Hepatocyte (in vitro differentiated cells): ENCODE results near the gene TREM1. TPM values are rescaled to one million over a fixed set of nuclear protein-coding genes. Genes with fewer than 3 reads are reported as not detected.

Experiments
- DNase-seq: peaks from one replicate; pipeline ENCODE4 v3.0.0-alpha.2; 2016; ENCODE audit warnings: low spot score
- H2AFZ ChIP-seq: fragments of 200-600 bp; sonication (generic); 2 replicates; pipeline ENCODE4 v1.6.0; 2016; ENCODE audit warnings: antibody characterized with exemption, mild to moderate bottlenecking
- H3K27ac ChIP-seq: fragments of 200-600 bp; sonication (generic); 2 replicates; pipeline ENCODE4 v1.5.1; 2016; ENCODE audit warnings: mild to moderate bottlenecking
- H3K27me3 ChIP-seq: fragments of 200-600 bp; sonication (generic); 2 replicates; pipeline ENCODE4 v1.6.1; 2016
- H3K36me3 ChIP-seq: fragments of 200-600 bp; sonication (generic); replicated peaks from 2 replicates; pipeline ENCODE4 v1.5.1; 2016; ENCODE audit warnings: low read depth; ENCODE audit not compliant: insufficient read depth
- H3K4me1 ChIP-seq: fragments of 200-600 bp; sonication (generic); 2 replicates; pipeline ENCODE4 v1.5.1; 2016; ENCODE audit warnings: mild to moderate bottlenecking, moderate library complexity; ENCODE audit not compliant: insufficient read depth
- H3K4me2 ChIP-seq: fragments of 200-600 bp; sonication (generic); 2 replicates; pipeline ENCODE4 v1.6.0; 2016
- H3K4me3 ChIP-seq: fragments of 200-600 bp; sonication (generic); 2 replicates; pipeline ENCODE4 v1.5.1; 2016; ENCODE audit warnings: mild to moderate bottlenecking
- H3K79me2 ChIP-seq: fragments of 200-600 bp; sonication (generic); 2 replicates; pipeline ENCODE4 v1.6.0; 2017; ENCODE audit warnings: mild to moderate bottlenecking
- H3K9me2 ChIP-seq: fragments of 200-600 bp; sonication (generic); replicated peaks from 2 replicates; pipeline ENCODE4 v1.6.0; 2017; ENCODE audit warnings: mild to moderate bottlenecking; ENCODE audit not compliant: insufficient read depth
- H3K9me3 ChIP-seq: fragments of 200-600 bp; sonication (generic); 2 replicates; pipeline ENCODE4 v1.5.1; 2016; ENCODE audit warnings: low read depth, mild to moderate bottlenecking
- H4K20me1 ChIP-seq: fragments of 200-600 bp; sonication (generic); 2 replicates; pipeline ENCODE4 v1.6.0; 2016; ENCODE audit warnings: mild to moderate bottlenecking; ENCODE audit not compliant: insufficient read depth, poor library complexity, severe bottlenecking
- EZH2 ChIP-seq: fragments of 200-600 bp; sonication (generic); IDR thresholded peaks from 2 replicates; pipeline ENCODE4 v1.6.1; 2016; ENCODE audit warnings: antibody characterized with exemption, mild to moderate bottlenecking, borderline replicate concordance
- EZH2phosphoT487 ChIP-seq: fragments of 200-600 bp; sonication (generic); IDR thresholded peaks from one replicate; pipeline ENCODE4 v1.6.1; 2018; ENCODE audit warnings: antibody characterized with exemption, mild to moderate bottlenecking, low read depth, moderate library complexity; ENCODE audit not compliant: unreplicated experiment, severe bottlenecking
- WGBS: methylation state at CpG from one replicate; pipeline ENCODE4 v1.1.6; 2016; ENCODE audit warnings: low lambda C conversion rate; ENCODE audit errors: missing lambda C conversion rate; 5-methylcytosine and 5-hydroxymethylcytosine counted together
- polyA plus RNA-seq: library from polyadenylated mRNA; unstranded; fragments of >200 nt; fragmentation: Nextera tagmentation; extraction: Ambion mirVana; gene quantifications from 2 replicates; pipeline ENCODE4 v1.2.1, GENCODE V29; 2016
- total RNA-seq: library from RNA; depleted of rRNA; stranded (reverse); fragments of >200 nt; gene quantifications from 2 replicates; pipeline ENCODE4 v1.2.3, GENCODE V29; 2014
- TF ChIP-seq, protein P1 (sequence below): fragments of 200-600 bp; sonication (generic); IDR thresholded peaks from 2 replicates; pipeline ENCODE4 v1.5.1; 2016; ENCODE audit warnings: antibody characterized with exemption, mild to moderate bottlenecking; ENCODE audit not compliant: poor library complexity

TREM1 gene
- total and polyA plus RNA-seq, 2 experiments from 2014 or later: 0.63 to 2.3 TPM

GRCh38 chr6:41331401-41332150, 45.1 kb upstream of the TREM1 start:
- TF ChIP-seq EZH2 (no peak), EZH2phosphoT487 (no peak)
- TF ChIP-seq, protein P1, sequence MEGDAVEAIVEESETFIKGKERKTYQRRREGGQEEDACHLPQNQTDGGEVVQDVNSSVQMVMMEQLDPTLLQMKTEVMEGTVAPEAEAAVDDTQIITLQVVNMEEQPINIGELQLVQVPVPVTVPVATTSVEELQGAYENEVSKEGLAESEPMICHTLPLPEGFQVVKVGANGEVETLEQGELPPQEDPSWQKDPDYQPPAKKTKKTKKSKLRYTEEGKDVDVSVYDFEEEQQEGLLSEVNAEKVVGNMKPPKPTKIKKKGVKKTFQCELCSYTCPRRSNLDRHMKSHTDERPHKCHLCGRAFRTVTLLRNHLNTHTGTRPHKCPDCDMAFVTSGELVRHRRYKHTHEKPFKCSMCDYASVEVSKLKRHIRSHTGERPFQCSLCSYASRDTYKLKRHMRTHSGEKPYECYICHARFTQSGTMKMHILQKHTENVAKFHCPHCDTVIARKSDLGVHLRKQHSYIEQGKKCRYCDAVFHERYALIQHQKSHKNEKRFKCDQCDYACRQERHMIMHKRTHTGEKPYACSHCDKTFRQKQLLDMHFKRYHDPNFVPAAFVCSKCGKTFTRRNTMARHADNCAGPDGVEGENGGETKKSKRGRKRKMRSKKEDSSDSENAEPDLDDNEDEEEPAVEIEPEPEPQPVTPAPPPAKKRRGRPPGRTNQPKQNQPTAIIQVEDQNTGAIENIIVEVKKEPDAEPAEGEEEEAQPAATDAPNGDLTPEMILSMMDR: no peak
- H3K79me2 ChIP-seq: no peaks in the 10 kb centered on the region
- no peak overlapping the region for H3K4me3 ChIP-seq
- H3K36me3 ChIP-seq: no peaks in the 10 kb centered on the region
- no peak overlapping the region for H3K27ac ChIP-seq
- DNase-seq: no peak
- 82% methylated on average over 11 of the region's 11 CpGs for WGBS
- H3K4me1 ChIP-seq: no peaks in the 10 kb centered on the region
- peaks cover 20% of the 10 kb centered on the region for H3K27me3 ChIP-seq
- no peaks in the 10 kb centered on the region for H3K9me3 ChIP-seq
- H3K4me2 ChIP-seq: no peak overlapping the region
- H2AFZ ChIP-seq: no peak overlapping the region
- no peaks in the 10 kb centered on the region for H4K20me1 ChIP-seq
- no peaks in the 10 kb centered on the region for H3K9me2 ChIP-seq

DNA sequence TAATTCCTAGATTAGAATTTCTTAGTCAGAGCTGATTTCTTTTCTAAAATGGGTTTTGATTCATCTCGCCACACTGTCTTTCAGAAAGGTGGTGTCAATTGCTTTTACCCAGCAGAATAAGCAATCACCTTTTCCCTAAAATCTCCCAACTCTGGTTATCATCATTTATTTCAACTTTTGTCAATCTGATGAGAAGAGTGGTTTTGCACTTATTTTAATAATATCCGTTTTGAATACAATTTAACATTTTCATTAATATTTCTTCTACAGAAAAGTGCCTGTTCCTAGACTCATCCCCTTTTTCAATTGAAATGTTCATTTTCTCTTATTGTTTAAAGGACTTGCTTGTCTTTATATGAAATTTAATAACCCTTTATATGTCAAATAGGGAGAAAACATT, 40.7 kb upstream of the TREM1 start:
- H3K79me2 ChIP-seq: no peaks in the 10 kb centered on the region
- DNase-seq: no peak
- 73% methylated on average over 2 of the region's 2 CpGs for WGBS

GRCh38 chr6:41326092-41326491, 39.6 kb upstream of the TREM1 start:
- peaks cover 43% of the 10 kb centered on the region for H3K27me3 ChIP-seq
- H3K27ac ChIP-seq: no peak overlapping the region
- no peak overlapping the region for H2AFZ ChIP-seq
- H3K9me3 ChIP-seq: no peaks in the 10 kb centered on the region
- H3K4me3 ChIP-seq: no peak overlapping the region
- 53% methylated on average over 9 of the region's 9 CpGs for WGBS
- H3K36me3 ChIP-seq: no peaks in the 10 kb centered on the region
- H3K4me1 ChIP-seq: no peaks in the 10 kb centered on the region
- no peak for TF ChIP-seq EZH2phosphoT487
- TF ChIP-seq, protein P1: no peak
- TF ChIP-seq EZH2: no peak
- H3K9me2 ChIP-seq: no peaks in the 10 kb centered on the region
- no peaks in the 10 kb centered on the region for H3K79me2 ChIP-seq
- H3K4me2 ChIP-seq: no peak overlapping the region
- no peak for DNase-seq
- H4K20me1 ChIP-seq: no peaks in the 10 kb centered on the region

More for the DNA sequence above, 40.7 kb upstream of the TREM1 start:
- Histone ChIP-seq H3K4me1 (no peaks in the 10 kb centered on the region), H3K4me3 (no peak overlapping the region), H3K27ac (no peak overlapping the region), H3K27me3 (peaks cover 43% of the 10 kb centered on the region), H4K20me1 (no peaks in the 10 kb centered on the region), H3K36me3 (no peaks in the 10 kb centered on the region), H3K4me2 (no peak overlapping the region), H3K9me3 (no peaks in the 10 kb centered on the region), H2AFZ (no peak overlapping the region), H3K9me2 (no peaks in the 10 kb centered on the region)
- TF ChIP-seq EZH2 (no peak), EZH2phosphoT487 (no peak)
- TF ChIP-seq, protein P1: no peak
